HG03469 (cell line): ENCODE measurements around the gene CDH12.
"Not testable (repeated sequence)": the region's sequence is repeated elsewhere in the genome, so short reads cannot be mapped to it uniquely, and the experiment has no call there.

Source experiments
- ATAC-seq: cut with Tn5 transposase; IDR thresholded peaks from one replicate; pipeline ENCODE4 v1.9.1; 2021; ENCODE audit warnings: mild to moderate bottlenecking, moderate library complexity, moderate number of reproducible peaks; ENCODE audit not compliant: unreplicated experiment

CDH12 gene

DNA sequence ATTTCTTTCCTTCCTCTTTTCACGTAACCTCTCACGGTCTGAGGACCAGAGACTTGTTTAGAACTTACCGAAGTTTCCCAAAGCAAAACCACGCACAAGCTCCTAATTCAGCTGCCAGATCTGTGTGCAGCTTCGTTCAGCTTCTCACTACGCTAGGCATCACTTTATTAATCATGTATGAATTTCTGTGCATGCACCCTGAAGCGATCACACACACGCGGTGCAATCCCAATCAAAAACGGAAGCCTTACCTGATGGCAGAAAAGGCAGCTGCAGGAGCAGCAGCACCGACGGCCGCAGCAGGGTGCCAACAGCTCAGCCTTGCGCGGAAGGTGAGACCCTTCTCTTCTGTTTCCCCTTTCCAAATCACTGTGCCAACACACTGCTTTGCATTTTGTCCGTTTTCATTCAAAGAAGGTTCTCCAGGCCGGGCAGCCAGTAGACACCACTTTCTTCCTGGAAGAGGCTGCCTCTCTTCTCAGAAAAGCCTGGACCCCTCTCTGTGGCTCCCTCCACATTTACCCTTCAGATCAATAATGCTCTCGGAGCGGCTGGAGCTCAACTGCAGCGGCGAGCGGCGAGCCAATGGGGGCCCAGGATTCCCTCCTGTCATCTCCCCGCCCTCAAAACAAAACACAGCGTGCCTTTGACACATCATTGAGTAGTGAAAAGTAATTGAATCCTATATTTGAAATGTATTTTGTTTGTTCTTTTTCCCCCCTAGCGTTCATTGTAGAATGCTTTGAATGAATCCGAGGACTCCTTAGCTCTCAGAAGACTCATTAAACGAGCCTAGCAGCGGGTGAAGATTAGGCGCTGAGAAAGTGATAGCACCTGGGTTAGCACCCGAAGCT lies at the start of gene CDH12:
CDH12 (minus strand) TSS at position 538 of the 854 bp plus-strand sequence.
- no peak for ATAC-seq

DNA sequence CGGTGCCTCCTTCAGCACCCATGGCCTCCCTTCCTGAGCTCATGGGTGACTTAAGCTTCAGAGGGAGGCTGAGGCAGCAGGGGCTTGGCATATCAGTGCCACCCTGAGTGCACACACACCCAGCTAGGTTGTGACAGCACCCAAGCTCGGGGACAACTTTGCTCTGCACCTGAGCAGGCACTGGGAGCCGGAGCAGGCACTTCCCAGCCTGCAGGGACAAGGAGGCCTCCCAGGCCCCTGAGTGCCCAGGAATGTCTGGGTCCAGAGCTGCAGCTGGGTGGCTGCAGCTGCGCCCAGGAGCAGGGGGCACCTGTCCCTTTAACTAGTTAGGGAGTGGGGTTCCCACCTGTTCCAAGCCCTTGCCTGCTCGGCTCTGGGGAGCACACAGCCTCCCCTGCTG lies 48.7 kb upstream of the CDH12 start:
- no peak for ATAC-seq

DNA sequence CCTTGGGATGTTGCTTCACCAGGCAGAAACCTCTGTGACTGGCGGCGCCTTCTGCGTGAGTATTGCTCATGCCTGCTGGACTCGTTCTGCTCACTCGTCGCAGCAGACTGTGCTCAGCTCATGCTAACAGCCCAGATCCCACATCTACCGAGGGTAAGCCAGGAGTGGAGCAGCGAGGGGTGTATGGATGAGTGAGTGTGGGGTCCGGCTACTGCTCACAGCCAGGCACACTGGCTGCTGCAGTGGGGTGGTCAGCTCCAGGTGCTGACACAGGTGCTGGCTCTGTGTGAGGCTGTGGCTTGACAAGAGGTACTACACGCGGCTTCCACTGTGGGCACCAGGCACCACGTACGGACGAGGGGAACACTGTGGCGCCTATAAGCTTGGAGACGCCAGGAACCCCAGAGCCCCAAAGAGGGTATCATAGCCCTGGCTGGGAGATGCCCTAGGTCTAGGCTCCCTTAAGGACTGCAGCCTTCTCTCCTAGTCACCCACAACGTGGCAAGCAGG lies 47.7 kb upstream of the CDH12 start:
- no peak for ATAC-seq

DNA sequence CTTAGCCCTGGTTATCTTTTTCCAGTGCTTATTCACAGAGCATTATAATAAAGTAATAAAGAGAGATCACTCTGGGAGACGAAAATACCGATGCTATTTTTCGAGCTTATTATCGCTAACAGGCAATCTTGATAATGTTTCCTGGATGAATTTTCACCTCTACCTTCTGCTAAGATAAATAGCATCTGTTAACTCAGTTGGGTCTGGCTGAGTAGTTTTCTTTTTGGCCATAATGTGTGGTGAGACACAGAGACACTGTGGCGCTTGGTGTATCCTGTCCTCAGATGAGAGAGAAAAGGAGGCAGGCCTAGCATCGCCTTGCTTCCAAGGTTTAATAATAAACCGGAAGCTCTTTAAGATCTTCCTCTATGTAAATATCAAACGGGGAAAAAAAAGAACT lies 46.2 kb upstream of the CDH12 start:
- no peak for ATAC-seq

DNA sequence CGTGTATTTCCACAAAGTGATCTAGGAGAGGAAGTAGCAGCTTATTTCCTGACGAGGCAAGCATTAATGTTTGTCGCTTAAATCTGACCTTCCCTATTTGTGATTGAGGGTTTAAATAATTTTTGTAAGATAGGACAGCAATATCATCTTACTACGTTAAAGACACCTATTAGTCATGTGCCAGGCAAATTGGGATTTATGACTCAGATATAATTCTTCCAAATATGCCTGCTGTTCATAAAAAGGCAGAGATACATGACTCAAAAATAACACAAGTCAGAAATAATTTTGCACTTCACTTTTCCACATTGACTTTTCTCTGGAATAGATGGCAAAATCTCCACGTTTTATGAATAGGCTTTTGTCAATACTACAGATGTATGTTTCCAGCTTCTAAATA lies 43.0 kb upstream of the CDH12 start:
- ATAC-seq = no peak

DNA sequence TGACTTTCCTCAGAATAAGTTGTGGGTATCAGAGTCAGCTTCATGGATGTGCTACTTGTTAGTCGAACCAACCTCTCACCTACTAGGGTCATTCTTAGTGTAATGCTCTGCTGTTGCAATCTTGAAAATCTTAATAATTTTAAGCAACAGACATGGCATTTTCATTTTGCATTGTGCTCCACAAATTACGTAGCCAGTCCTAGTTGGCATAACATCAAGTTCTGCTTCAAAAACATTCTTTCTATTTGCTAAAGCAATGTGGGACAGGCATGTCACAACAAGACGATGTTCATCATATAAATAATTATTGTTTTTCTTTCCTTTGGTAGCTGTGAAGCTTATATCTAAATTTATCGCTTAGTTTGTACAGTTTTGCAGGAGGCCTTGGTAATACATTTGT lies 39.3 kb upstream of the CDH12 start:
- ATAC-seq = no peak

DNA sequence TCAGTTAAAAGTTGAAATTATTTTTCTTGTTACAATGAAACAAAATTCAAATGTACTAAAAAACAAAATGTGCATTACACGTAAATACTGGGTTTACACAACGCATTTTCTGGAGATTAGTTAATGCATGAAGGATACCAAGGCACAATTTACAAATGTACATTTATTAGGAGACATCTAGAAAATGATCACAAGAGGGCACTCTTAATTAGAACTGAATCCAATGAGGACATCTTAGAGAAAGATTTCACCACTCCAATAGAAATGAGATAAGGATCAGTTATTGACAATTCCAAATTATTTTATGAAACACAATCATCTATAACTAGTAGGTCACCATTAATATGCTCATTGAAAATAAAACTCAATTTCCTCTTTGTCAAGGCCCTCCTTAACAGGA lies 36.6 kb upstream of the CDH12 start:
- ATAC-seq = no peak

DNA sequence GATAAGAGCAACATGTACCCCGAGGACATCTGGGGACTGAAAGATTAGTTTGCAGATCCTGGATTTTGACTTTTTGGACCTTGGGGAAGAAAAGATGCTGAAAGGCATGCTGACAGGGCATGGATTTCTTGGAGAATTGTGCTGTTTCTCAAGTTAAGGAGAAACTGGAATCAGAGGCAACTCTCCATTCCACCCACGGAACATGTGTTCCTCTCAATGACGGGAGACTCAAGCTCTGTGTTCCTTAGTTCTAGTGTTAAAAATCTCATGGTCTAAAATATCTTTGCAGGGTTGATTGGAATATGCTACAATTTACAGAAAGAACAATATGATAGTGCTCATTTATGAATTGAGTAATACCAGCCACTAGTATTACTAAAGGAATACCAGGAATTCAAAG lies 34.4 kb upstream of the CDH12 start:
- ATAC-seq = no peak

DNA sequence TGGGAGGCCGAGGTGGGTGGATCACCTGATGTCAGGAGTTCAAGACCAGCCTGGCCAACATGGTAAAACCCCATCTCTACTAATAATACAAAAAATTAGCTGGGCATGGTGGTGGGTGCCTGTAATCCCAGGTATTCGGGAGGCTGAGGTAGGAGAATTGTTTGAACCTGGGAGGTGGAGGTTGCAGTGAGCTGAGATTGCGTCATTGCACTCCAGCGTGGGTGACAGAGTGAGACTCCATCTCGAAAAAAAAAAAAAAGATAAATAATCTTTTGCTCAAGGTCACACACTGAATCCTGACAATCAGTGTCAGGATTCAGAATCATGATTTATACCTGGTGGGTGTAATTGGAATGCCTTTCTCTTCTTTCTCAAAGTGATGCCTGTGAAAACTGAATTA lies 5.8 kb upstream of the CDH12 start:
- not testable (repeated sequence) for ATAC-seq

DNA sequence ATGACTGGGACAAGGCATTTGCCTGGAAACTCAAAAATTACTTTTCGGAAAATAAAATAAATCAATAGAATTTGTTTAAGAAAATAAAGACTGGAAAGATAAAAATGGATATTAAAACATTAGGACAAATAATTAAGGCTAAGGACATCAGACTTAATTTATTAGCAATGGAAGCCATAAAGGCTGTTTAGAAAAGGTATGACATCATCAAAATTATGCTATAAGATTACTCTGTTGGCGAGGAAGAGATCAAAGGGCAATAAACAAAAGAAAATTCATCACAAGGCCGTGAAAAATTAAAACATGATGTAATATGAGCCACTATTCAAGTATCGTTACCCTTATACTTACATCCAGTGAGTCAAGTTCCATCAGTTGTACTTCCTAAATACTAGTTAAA lies 2.7 kb upstream of the CDH12 start:
- ATAC-seq = no peak

DNA sequence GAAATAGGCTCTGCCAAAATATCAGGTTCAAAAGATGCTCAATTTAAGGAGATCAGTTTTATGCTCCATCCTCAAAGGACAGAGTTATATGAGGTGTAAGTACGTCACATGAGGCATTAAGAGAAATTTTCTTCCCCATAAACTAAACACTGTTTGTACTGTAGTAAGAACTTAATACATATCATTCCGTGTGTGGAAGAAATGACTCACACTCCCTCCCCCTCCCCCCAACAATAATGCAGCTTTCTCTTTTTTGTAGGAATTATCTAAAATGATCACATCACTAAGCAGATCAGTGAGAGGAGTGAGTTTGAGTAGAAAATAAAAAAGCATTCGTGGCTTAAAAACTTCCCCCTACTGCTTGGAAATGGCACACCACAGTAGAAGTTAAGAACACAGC lies 2.2 kb downstream of the CDH12 start:
- no peak for ATAC-seq

DNA sequence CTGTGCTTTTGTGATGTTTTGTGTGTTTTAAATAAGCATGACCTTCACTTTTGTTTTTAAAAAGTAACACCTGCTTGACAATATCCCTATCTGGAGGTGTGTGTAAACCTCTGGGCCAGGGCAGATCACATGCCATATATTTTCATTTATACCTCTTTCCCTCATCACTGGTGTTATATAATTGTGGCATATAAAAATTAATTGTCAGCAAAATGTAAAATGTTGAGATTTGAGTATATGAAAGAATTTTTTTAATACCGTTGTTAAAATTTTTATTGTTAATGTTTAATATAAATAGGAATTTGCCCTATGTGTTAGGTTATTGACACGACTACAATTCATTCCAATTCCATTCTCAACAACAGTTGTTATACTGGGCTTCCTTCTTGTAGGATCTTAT lies 6.5 kb downstream of the CDH12 start:
- ATAC-seq = no peak

DNA sequence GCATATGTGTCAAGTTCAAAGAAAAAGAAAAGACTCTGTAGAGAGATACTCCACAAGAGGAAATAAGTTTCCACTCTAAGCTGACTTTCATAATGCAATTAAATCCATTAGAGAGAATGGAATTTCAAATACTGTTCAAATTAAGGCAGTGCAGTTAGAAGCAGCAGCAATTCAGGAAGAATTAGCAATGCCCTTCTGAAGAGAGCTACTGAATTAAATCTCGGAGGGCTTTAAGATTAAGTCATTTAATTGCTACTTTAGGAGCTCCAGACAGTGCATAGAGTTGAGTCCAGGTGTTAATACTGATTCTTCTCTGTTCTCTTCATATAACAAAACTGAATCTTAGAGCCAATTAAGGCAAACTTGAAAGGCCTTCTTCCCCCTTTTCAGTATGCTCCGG lies 8.5 kb downstream of the CDH12 start:
- ATAC-seq = no peak

DNA sequence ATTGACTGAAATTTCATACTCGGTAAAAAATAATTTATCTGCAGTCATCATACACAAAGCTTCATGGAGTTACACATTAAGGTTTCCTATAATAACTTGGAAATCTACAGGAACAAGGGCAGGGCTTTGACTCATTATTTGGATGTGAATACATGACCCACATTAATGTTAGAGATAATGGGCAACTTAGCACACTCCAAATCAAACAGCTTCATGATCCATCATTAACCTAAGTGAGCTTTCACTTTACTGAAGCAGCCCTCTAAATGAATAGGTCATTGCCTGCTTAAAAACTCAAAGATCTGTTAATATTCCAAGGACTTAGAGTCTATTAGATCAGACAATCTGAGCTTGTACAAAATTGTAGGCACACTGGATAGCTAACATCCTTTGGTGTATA lies 9.0 kb downstream of the CDH12 start:
- ATAC-seq = no peak

DNA sequence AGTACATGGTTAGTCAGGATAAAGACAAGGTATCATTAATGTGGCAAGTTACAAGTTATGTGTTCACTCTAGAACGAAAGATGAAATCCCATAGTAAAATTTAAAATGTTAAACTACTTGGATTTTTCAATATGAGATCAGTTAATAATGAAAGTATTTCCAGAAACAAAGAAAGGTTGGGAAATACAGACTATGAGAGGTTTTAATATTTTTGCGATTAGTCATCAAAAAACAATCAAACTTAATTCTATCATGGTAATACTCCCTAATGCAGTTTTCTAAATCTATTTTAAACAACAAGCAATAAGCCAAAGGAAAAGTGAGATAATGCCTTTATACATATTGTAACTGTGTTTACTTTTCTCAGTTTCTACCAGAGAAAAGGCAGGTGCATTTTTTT lies 10.6 kb downstream of the CDH12 start:
- no peak for ATAC-seq

DNA sequence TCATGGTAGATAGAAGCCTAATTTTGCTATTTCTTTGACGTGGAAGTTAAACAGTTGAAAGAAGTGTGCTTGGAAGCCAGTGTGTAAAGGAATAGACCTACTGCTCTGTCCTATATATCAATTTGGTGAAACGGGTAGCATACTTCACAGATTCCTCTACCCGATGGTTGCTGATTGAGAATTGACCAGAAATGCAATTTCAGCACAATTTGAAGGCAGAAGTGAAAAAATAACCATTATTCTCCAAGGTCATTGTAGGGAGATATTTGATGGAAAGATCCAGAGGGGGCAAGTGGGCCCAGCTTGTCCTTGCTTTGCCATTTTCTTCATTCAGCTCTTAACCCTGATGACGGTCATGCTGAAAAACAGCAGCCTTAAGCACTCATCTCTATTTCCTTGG lies 15.3 kb downstream of the CDH12 start:
- no peak for ATAC-seq

DNA sequence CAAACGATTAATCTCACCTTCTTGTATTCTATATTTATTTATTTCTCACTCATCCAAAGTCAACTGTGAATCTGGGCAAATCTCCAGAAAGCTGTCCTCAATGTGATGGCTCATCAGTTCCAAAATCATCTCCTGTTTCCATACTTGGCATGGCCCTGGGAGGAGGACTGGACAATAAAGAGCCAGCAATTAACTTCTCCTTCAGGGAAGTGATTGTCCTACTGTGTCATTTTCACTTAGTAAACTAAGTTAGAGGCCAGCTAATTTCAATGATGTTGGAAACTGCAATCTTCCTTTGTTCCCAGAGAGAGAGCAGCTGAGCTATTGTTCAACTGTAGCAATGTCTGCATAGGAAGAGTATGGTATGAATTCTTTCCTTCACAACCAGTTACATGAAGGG lies 17.5 kb downstream of the CDH12 start:
- no peak for ATAC-seq

DNA sequence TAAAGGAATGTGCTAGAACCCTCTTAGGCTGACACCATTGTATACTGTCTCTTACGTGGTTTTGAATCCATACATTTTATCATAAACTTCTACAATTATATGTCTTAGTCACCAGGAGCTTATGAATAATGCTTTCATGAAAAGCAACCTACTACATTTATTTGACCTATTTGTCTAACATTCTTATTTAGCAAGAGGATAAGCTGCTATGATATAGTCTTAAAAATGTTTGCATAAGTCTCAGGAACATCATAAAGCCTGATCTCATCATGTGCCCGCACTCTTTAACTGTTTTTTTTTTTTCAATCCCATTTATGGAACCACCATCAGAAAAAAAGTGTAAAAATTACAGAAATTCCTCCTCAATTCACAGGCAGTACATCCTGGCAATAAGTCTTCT lies 59.7 kb downstream of the CDH12 start:
- no peak for ATAC-seq

DNA sequence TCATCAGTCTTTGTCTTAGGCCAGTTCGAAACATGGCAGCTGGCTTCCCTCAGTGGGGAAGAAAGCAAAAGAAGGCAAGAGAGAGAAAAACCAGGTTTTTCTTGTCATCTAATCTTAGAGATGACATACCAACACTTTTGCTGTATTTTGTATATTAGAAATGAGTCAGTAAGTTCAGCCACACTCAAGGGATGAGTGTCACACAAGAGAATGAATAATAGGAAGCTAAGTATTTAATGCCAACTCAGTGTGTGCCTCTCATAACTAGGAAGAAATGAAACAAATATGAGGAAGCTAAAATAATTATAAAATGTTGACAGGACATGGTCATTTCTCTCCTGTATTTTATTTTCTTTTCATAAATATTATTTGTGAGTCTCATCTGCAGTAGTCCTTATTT lies 65.3 kb downstream of the CDH12 start:
- no peak for ATAC-seq

DNA sequence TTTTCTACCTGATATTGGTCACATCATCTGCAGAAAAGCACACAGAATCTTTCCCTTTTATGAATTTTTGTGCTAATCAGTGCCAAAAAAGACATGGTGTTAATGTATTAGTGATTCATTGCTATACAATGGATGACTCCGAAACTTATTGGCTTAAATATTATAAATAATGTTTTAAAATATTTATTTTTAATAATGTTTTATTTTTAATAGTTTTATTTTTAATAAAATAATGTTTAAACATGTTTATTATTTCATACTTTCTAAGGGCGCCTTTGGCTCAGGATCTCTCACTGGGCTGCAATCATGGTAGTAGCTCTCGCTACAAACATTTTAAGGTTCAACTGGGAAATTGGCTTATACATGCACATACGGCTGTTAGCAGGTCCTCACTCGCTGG lies 65.7 kb downstream of the CDH12 start:
- ATAC-seq = no peak

DNA sequence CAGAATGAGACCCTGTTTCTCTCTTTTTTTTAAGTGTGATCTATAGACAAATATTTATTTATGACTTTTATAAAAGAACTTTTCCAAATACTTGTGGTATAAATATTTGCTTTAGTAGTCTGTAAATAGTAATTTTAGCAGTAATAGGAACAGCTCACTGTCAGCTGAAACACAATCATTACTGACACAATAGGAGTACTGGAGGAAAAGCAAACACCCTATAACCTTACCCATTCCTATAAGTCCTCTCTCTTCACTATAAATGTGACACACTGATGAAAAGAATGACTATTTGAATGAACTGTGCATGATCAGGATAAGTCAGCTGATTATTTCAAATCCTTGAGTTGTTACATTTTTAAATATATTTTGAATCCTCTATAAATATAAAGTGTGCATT lies 72.4 kb downstream of the CDH12 start:
- ATAC-seq = no peak

DNA sequence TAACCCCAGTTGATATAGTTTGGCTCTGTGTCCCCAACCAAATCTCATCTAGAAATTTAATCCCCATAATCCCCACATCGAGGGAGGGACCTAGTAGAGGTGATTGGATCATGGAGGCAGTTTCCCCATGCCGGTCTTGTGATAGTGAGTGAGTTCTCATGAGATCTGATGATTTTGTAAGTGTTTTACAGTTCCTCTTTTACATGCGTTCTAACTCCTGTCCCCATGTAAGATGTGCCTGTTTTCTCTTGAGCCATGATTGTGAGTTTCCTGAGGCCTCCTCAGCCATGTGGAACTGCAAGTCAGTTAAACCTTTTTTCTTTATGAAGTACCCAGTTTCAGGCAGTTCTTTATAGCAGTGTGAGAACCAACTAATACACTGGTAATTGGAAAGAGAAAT lies 73.6 kb downstream of the CDH12 start:
- ATAC-seq = no peak

DNA sequence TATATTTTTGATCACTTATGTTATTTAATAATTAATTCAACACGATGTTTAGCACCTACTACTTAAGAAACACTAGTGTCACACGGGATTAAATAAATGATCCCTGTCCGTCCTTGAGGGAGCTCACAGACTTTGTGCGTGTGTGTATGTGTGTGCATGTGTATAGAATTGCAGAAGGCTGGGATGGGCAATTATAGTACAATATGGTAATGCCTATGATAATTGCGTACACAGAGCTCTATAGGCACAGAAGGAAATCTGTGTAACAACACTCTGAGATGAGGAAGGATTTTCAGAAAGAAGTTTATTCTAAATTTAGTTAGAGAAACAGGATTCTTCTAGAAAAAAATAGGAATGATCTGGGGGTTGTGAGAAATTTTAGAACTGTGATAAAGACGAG lies 76.9 kb downstream of the CDH12 start:
- no peak for ATAC-seq
